Skeletal muscle satellite cell (primary cell): ENCODE data around the gene MAGI2.

ENCODE experiments used
- H3K27me3 ChIP-seq: 2 replicates; pipeline ENCODE4 v1.7.0; 2013; ENCODE audit warnings: low read length; ENCODE audit not compliant: control insufficient read depth, insufficient read depth
- H3K36me3 ChIP-seq: 2 replicates; pipeline ENCODE4 v1.7.0; 2013; ENCODE audit warnings: mild to moderate bottlenecking, control low read depth, low read length; ENCODE audit not compliant: insufficient read depth
- H3K4me1 ChIP-seq: 2 replicates; pipeline ENCODE4 v1.7.0; 2013; ENCODE audit warnings: low read length; ENCODE audit not compliant: control insufficient read depth, insufficient read depth
- H3K4me2 ChIP-seq: 2 replicates; pipeline ENCODE4 v1.7.0; 2013; ENCODE audit warnings: mild to moderate bottlenecking, low read length
- H3K4me3 ChIP-seq: 2 replicates; pipeline ENCODE4 v1.7.0; 2013; ENCODE audit warnings: low read length
- H3K9ac ChIP-seq: 2 replicates; pipeline ENCODE4 v1.7.0; 2013; ENCODE audit warnings: mild to moderate bottlenecking, low read depth, low read length, moderate library complexity
- H3K9me3 ChIP-seq: replicated peaks from 2 replicates; pipeline ENCODE4 v1.7.0; 2013; ENCODE audit warnings: mild to moderate bottlenecking, control low read depth, low read length

MAGI2 gene

DNA sequence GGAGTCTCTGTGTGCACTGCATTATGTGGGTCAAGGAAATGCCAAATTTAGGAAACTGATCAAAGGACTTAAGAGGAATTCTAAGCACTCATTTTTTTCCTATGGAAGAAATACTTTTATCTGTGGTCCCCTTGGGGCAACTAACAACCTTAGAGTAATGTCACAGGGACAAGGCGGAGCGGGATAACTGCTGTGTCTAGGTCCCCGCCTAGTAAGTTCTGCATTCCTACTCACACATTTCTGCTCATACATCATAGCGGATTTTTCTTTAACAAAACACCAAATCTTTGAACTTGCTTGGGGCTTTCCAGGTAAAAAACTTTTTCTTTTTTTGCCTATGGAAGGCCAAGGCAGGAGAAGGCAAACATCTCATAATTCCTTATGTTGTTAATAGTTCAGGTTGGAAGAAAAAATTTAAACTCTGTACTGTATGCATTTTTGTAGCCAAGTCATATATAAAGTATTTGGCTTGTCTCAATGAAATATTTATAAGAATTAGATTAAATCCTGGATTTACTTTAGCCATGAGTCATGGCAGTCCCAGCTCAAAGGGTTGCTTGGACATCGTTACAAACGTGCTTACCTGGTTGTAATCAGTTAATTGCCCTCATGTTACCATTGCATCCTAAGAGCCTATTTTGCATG lies 1369.9 kb downstream of the MAGI2 start:
- Histone ChIP-seq H3K4me3 (no peak overlapping the region), H3K36me3 (no peaks in the 10 kb centered on the region), H3K4me2 (no peak overlapping the region), H3K4me1 (no peaks in the 10 kb centered on the region), H3K27me3 (no peaks in the 10 kb centered on the region), H3K9ac (no peak overlapping the region), H3K9me3 (no peaks in the 10 kb centered on the region)

DNA sequence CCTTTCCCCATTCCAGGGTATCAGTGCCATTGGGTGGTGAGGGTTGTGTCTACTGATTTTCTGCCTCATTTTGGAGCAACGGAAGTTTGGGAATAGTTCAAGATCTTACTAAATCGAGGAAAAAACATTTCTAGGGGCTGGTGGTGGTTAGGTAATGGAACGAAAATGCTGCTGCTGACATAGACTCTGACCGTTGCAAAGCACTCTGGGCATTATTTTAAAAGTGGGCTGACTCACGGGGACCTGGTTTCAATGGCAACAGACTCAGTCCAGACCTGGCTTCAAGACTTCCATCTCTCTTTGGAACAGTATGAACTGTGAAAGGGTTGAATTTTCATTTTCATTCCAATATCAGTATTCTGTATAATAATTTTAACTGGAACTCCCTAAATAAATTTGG lies 1370.9 kb downstream of the MAGI2 start:
- no peak overlapping the region for H3K4me3 ChIP-seq
- no peaks in the 10 kb centered on the region for H3K4me1 ChIP-seq
- no peaks in the 10 kb centered on the region for H3K9me3 ChIP-seq
- no peaks in the 10 kb centered on the region for H3K36me3 ChIP-seq
- no peaks in the 10 kb centered on the region for H3K27me3 ChIP-seq
- no peak overlapping the region for H3K4me2 ChIP-seq
- no peak overlapping the region for H3K9ac ChIP-seq

DNA sequence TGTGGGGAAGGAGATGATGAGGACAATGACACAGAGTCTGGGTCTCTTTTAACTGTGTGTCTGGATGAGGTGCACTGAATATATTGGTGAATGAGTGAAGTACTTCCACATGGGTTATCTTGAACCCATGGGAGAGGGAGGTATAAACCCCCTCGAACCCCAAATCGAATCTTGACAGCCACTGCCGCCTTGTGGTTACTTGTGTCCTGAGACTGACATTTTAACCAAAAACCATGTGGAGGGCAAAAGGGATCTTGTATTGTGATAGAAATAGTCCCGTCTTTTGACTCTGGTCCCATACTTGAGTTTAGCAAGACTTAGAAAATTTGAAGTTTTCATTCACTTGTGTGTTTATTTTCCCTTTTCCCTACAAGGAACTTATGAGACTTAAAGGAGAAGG lies 1371.6 kb downstream of the MAGI2 start:
- H3K36me3 ChIP-seq = no peaks in the 10 kb centered on the region
- H3K9me3 ChIP-seq = no peaks in the 10 kb centered on the region

DNA sequence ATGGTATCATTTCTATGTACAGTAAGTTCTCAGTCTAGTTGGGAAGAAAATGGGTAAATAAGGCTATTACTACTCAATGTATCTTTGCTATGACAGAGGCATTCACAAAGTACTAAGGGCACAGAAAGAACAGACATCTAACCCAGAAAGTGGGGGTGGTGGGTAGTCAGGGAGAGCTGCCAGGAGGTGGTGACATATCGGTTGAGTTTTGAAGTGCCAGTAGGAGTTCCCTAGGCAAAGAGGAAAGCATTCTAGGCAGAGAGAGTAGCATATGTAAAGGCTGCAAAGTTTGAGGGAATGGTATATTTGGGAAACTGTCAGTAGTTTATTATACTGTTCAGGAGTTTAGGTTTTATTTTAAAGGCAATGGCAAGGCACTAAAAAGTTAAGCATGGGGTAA lies 1372.1 kb downstream of the MAGI2 start:
- Histone ChIP-seq H3K9ac (no peak overlapping the region), H3K9me3 (no peaks in the 10 kb centered on the region), H3K27me3 (no peaks in the 10 kb centered on the region), H3K36me3 (no peaks in the 10 kb centered on the region), H3K4me2 (no peak overlapping the region), H3K4me1 (no peaks in the 10 kb centered on the region), H3K4me3 (no peak overlapping the region)

More for the DNA sequence above, 1371.6 kb downstream of the MAGI2 start:
- Histone ChIP-seq H3K4me2 (no peak overlapping the region), H3K4me1 (no peaks in the 10 kb centered on the region), H3K4me3 (no peak overlapping the region), H3K9ac (no peak overlapping the region), H3K27me3 (no peaks in the 10 kb centered on the region)

DNA sequence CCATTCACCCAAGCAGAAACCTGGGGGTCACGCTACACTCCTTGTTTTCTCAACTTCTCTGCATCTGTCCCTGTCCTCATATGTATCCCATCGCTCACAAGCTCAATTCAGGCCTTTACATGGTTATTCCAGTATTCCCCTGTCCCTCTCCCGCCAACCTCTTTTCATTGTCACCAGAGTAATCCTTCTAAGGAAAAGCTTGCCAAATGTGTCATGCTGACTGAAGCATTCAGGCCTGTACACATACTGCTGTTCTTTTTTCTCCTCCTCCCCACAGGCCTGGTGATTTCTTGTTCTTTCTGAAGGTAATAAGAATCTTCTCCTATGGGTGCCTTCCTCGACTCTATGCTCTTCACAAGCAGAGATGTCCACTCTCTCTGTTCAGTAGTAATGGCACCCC lies 1372.7 kb downstream of the MAGI2 start:
- H3K36me3 ChIP-seq = no peaks in the 10 kb centered on the region
- no peaks in the 10 kb centered on the region for H3K4me1 ChIP-seq
- no peak overlapping the region for H3K4me3 ChIP-seq
- no peak overlapping the region for H3K9ac ChIP-seq
- H3K4me2 ChIP-seq = no peak overlapping the region
- H3K9me3 ChIP-seq = no peaks in the 10 kb centered on the region
- no peaks in the 10 kb centered on the region for H3K27me3 ChIP-seq

DNA sequence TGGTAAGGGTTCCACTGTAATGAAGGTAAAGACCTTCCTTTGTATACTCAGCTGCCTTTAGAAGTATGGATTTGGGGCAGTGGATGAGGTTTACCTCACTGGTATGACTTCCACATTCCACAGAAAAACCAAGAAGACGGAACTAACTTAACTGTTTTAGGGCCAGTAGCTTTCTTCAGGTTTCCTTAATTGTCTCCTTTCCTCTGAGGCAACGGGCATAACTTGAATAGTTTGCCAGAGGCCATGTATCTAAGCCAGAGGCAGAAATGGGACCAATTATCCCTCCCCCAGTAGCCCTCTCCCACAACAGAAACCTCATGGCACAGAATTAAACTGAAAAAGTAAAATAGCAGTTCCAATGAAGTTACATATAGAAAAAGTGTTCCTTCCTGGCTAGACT lies 1373.2 kb downstream of the MAGI2 start:
- Histone ChIP-seq H3K36me3 (no peaks in the 10 kb centered on the region), H3K9me3 (no peaks in the 10 kb centered on the region), H3K9ac (no peak overlapping the region), H3K4me3 (no peak overlapping the region), H3K4me2 (no peak overlapping the region), H3K27me3 (no peaks in the 10 kb centered on the region), H3K4me1 (no peaks in the 10 kb centered on the region)

DNA sequence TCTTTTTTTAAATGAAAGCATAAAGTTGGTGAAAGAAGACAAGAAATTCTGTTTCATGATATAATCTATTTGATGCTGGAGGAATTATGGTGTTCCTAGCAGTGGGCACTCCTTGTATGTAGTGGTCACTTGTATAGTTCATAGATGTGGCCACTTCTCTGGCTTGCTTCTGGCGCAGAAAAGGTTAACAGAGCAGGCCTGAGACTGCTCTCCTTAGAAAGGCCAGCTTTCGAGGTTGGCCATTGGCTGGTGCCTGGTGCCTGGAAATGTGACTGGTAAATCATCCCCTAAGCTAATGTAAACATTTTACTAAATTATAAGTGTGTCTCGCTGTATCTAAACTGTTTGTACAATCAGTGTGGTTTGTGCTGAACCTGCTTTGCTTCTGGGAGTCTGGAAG lies 1378.8 kb downstream of the MAGI2 start:
- Histone ChIP-seq H3K36me3 (no peaks in the 10 kb centered on the region), H3K27me3 (no peaks in the 10 kb centered on the region), H3K9me3 (no peaks in the 10 kb centered on the region), H3K4me1 (no peaks in the 10 kb centered on the region), H3K4me2 (no peak overlapping the region), H3K9ac (no peak overlapping the region), H3K4me3 (no peak overlapping the region)

DNA sequence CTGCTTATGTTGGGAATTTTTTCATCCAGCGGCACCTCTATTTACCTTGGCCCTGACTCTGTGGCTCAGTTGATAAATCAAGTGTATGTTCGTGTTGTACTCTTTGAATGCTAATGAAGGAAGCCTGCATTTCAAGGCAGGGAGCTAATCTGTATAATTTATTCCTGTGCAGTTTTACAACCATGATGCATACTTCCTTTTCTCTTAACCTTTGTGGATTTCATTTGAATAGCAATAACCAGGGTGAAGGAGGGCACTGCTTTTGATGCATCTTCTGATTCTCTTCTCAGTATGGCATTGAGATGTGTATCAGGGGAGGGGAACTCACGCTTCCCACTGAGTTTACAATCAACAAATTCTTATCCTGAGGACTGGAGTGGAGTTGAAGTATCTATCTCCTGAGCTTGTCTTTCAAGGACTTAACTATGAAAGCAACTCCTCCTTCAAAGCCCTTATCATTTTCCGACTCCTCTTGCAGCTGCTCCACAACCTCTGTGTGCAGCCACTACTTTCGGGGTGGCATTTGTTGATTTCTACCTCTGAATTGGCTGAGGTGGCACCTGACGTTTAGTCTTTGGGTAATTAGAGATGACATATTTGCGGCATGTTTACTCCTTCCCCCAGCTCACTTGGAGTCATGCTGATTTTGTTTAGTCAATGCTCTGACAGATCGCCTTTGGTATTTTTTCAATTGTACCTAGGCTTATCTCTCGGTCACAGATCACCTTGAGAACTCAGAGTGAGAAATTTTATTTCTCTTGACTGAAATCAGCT lies 1379.7 kb downstream of the MAGI2 start:
- no peaks in the 10 kb centered on the region for H3K9me3 ChIP-seq
- H3K4me2 ChIP-seq = no peak overlapping the region
- H3K9ac ChIP-seq = no peak overlapping the region
- H3K4me3 ChIP-seq = no peak overlapping the region
- no peaks in the 10 kb centered on the region for H3K36me3 ChIP-seq
- no peaks in the 10 kb centered on the region for H3K4me1 ChIP-seq
- no peaks in the 10 kb centered on the region for H3K27me3 ChIP-seq

DNA sequence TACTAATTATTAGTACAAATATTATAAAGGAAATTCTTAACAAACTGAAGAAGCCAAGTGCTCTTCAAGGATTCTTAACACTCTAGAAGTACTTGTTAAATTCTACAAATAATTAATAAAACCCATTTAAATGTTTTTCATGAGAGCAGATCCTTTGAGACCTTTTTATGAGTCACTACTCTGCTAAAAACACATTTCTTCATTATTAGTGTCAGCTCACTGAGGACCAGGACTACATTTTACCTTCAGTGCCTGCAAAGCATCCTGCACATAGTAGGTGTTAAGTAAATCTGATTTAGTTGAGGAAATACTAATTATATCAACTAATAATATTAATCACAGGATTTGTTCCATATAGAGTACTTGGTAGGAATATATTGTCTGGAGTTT lies 1381.3 kb downstream of the MAGI2 start:
- no peak overlapping the region for H3K4me2 ChIP-seq
- no peaks in the 10 kb centered on the region for H3K36me3 ChIP-seq
- H3K9me3 ChIP-seq = no peaks in the 10 kb centered on the region
- no peak overlapping the region for H3K9ac ChIP-seq
- H3K4me3 ChIP-seq = no peak overlapping the region
- no peaks in the 10 kb centered on the region for H3K4me1 ChIP-seq
- H3K27me3 ChIP-seq = no peaks in the 10 kb centered on the region

DNA sequence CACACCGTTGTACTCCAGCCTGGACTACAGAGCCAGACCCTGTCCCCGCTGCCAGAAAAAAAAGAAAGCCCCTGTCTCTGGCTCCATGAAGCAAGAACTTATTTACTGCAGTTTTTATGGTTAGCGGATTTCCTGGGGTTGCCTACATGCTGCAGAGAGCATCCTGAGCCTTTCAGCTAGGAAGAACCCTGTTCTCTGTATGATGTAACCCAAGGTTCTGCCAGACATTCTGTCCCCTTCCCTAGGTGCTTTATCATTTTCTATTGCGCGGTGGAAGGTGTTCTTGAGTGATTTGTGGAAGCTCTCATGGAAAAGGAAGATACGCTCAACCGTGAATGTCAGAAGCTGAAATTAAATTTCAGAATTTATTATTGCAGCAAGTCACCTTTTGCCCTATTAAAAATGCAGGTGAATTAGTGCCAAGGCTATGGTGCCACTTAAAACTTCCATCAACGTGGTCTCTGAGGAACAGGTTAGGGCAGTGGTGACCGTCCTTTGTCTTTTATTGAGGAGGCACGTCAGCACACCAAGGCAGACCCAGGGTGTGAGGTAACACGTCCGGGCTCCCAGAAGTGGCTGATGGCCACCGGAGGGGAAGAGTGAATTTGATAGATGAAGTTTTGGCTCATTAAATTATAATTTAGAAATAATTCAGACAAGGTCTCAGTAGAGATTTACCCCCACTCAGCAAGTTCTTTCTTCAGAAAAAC lies 1381.8 kb downstream of the MAGI2 start:
- H3K36me3 ChIP-seq = no peaks in the 10 kb centered on the region
- no peak overlapping the region for H3K4me2 ChIP-seq
- no peaks in the 10 kb centered on the region for H3K4me1 ChIP-seq
- H3K4me3 ChIP-seq = no peak overlapping the region
- no peaks in the 10 kb centered on the region for H3K27me3 ChIP-seq
- H3K9ac ChIP-seq = no peak overlapping the region
- no peaks in the 10 kb centered on the region for H3K9me3 ChIP-seq

DNA sequence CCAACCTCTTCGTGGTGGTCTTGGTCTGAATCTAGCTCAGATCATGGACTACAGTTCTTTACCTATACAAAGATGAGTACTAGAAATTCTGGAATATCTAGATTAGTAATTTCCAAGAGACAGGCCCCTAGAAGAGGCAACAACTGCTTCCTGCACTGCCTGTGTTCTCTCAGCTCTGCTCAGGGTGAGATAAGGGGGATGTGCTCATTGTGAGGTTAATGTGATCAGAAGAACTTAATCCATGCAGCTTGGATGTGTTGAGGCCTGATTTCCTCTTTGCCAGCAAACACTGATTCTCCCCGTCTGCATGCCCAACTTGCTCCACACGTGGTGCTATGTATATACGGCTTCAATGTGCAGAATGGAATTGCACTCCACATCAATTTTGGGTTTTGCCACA lies 1386.9 kb downstream of the MAGI2 start:
- H3K4me1 ChIP-seq = no peaks in the 10 kb centered on the region
- H3K4me2 ChIP-seq = no peak overlapping the region
- H3K4me3 ChIP-seq = no peak overlapping the region
- H3K36me3 ChIP-seq = no peaks in the 10 kb centered on the region
- H3K27me3 ChIP-seq = no peaks in the 10 kb centered on the region
- no peak overlapping the region for H3K9ac ChIP-seq
- no peaks in the 10 kb centered on the region for H3K9me3 ChIP-seq
